WTC11 (cell line): ENCODE results near the gene MVP. TPM values are rescaled to one million over a fixed set of nuclear protein-coding genes. Genes with fewer than 3 reads are reported as not detected.

Source experiments
- AR ChIP-seq: fragments of 250-450 bp; sonication (Bioruptor Pico); IDR thresholded peaks from 2 replicates; pipeline ENCODE4 v1.9.0; 2021; ENCODE audit warnings: mild to moderate bottlenecking
- ATF6 ChIP-seq: sonication (generic); formaldehyde crosslinking; IDR thresholded peaks from 2 replicates; pipeline ENCODE4 v1.8.1; 2023; ENCODE audit warnings: mild to moderate bottlenecking, missing genetic modification reagents
- CBFB ChIP-seq: sonication (generic); formaldehyde crosslinking; IDR thresholded peaks from 2 replicates; pipeline ENCODE4 v1.8.1; 2022; ENCODE audit warnings: mild to moderate bottlenecking, low read depth, missing genetic modification reagents
- CREM ChIP-seq: sonication (generic); formaldehyde crosslinking; IDR thresholded peaks from 2 replicates; pipeline ENCODE4 v1.8.1; 2022; ENCODE audit warnings: mild to moderate bottlenecking, missing genetic modification reagents, moderate library complexity
- EMX1 ChIP-seq: fragments of 250-450 bp; sonication (Bioruptor Pico); IDR thresholded peaks from 2 replicates; pipeline ENCODE4 v1.8.0; 2021; ENCODE audit warnings: mild to moderate bottlenecking
- ETV6 ChIP-seq: sonication (generic); formaldehyde crosslinking; IDR thresholded peaks from 2 replicates; pipeline ENCODE4 v1.8.1; 2022; ENCODE audit warnings: mild to moderate bottlenecking, missing genetic modification reagents
- JAZF1 ChIP-seq: fragments of 250-450 bp; sonication (Bioruptor Pico); IDR thresholded peaks from 2 replicates; pipeline ENCODE4 v1.9.0; 2021; ENCODE audit warnings: moderate library complexity, mild to moderate bottlenecking, inconsistent platforms
- MXD4 ChIP-seq: fragments of 250-450 bp; sonication (Bioruptor Pico); IDR thresholded peaks from 2 replicates; pipeline ENCODE4 v1.8.0; 2021; ENCODE audit warnings: mild to moderate bottlenecking, moderate library complexity, borderline replicate concordance
- ZNF317 ChIP-seq: sonication (generic); formaldehyde crosslinking; IDR thresholded peaks from 2 replicates; pipeline ENCODE4 v1.8.1; 2023; ENCODE audit warnings: low read depth, mild to moderate bottlenecking, moderate library complexity, missing genetic modification reagents, borderline replicate concordance
- total RNA-seq: library from RNA; stranded (reverse); gene quantifications from 3 replicates; pipeline ENCODE4 v1.2.3, GENCODE V29; 2021
- TF ChIP-seq, protein P1 (sequence below): sonication (generic); formaldehyde crosslinking; IDR thresholded peaks from 2 replicates; pipeline ENCODE4 v1.8.0; 2023; ENCODE audit warnings: missing genetic modification reagents
- TF ChIP-seq, protein P2 (sequence below): sonication (generic); formaldehyde crosslinking; IDR thresholded peaks from 2 replicates; pipeline ENCODE4 v1.8.1; 2023; ENCODE audit warnings: mild to moderate bottlenecking, missing genetic modification reagents, moderate library complexity
- TF ChIP-seq, protein P3 (sequence below): sonication (generic); formaldehyde crosslinking; IDR thresholded peaks from 2 replicates; pipeline ENCODE4 v1.8.1; 2023; ENCODE audit warnings: mild to moderate bottlenecking, missing genetic modification reagents
- TF ChIP-seq, protein P4 (sequence below): sonication (generic); formaldehyde crosslinking; IDR thresholded peaks from 2 replicates; pipeline ENCODE4 v1.8.0; 2022; ENCODE audit warnings: missing genetic modification reagents

The MVP gene
- total RNA-seq, 1 experiment from 2014 or later = 10.8 TPM

DNA sequence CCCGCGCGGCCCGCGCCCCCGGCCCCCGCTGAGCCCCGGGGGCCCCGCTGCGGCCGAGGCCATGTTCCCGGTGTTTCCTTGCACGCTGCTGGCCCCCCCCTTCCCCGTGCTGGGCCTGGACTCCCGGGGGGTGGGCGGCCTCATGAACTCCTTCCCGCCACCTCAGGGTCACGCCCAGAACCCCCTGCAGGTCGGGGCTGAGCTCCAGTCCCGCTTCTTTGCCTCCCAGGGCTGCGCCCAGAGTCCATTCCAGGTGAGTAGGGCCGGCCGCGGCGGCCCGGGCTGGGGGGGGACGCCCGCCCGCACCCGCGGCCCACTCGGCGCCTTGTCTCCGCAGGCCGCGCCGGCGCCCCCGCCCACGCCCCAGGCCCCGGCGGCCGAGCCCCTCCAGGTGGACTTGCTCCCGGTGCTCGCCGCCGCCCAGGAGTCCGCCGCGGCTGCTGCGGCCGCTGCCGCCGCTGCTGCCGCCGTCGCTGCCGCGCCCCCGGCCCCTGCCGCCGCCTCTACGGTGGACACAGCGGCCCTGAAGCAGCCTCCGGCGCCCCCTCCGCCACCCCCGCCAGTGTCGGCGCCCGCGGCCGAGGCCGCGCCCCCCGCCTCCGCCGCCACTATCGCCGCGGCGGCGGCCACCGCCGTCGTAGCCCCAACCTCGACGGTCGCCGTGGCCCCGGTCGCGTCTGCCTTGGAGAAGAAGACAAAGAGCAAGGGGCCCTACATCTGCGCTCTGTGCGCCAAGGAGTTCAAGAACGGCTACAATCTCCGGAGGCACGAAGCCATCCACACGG is 13.4 kb upstream of the MVP start (continued):
- no peak for TF ChIP-seq AR
- no peak for TF ChIP-seq ZNF317
- TF ChIP-seq, protein P1, sequence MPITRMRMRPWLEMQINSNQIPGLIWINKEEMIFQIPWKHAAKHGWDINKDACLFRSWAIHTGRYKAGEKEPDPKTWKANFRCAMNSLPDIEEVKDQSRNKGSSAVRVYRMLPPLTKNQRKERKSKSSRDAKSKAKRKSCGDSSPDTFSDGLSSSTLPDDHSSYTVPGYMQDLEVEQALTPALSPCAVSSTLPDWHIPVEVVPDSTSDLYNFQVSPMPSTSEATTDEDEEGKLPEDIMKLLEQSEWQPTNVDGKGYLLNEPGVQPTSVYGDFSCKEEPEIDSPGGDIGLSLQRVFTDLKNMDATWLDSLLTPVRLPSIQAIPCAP (CRISPR knock-in tag) = no peak
- no peak for TF ChIP-seq ETV6 (CRISPR knock-in tag)
- TF ChIP-seq CBFB (CRISPR knock-in tag) = no peak
- no peak for TF ChIP-seq CREM (CRISPR knock-in tag)
- no peak for TF ChIP-seq MXD4
- TF ChIP-seq, protein P2, sequence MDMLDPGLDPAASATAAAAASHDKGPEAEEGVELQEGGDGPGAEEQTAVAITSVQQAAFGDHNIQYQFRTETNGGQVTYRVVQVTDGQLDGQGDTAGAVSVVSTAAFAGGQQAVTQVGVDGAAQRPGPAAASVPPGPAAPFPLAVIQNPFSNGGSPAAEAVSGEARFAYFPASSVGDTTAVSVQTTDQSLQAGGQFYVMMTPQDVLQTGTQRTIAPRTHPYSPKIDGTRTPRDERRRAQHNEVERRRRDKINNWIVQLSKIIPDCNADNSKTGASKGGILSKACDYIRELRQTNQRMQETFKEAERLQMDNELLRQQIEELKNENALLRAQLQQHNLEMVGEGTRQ (CRISPR knock-in tag) = no peak
- no peak for TF ChIP-seq ATF6 (CRISPR knock-in tag)
- no peak for TF ChIP-seq EMX1 (CRISPR knock-in tag)
- TF ChIP-seq, protein P3, sequence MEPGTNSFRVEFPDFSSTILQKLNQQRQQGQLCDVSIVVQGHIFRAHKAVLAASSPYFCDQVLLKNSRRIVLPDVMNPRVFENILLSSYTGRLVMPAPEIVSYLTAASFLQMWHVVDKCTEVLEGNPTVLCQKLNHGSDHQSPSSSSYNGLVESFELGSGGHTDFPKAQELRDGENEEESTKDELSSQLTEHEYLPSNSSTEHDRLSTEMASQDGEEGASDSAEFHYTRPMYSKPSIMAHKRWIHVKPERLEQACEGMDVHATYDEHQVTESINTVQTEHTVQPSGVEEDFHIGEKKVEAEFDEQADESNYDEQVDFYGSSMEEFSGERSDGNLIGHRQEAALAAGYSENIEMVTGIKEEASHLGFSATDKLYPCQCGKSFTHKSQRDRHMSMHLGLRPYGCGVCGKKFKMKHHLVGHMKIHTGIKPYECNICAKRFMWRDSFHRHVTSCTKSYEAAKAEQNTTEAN = no peak
- TF ChIP-seq JAZF1 = no peak
- TF ChIP-seq, protein P4, sequence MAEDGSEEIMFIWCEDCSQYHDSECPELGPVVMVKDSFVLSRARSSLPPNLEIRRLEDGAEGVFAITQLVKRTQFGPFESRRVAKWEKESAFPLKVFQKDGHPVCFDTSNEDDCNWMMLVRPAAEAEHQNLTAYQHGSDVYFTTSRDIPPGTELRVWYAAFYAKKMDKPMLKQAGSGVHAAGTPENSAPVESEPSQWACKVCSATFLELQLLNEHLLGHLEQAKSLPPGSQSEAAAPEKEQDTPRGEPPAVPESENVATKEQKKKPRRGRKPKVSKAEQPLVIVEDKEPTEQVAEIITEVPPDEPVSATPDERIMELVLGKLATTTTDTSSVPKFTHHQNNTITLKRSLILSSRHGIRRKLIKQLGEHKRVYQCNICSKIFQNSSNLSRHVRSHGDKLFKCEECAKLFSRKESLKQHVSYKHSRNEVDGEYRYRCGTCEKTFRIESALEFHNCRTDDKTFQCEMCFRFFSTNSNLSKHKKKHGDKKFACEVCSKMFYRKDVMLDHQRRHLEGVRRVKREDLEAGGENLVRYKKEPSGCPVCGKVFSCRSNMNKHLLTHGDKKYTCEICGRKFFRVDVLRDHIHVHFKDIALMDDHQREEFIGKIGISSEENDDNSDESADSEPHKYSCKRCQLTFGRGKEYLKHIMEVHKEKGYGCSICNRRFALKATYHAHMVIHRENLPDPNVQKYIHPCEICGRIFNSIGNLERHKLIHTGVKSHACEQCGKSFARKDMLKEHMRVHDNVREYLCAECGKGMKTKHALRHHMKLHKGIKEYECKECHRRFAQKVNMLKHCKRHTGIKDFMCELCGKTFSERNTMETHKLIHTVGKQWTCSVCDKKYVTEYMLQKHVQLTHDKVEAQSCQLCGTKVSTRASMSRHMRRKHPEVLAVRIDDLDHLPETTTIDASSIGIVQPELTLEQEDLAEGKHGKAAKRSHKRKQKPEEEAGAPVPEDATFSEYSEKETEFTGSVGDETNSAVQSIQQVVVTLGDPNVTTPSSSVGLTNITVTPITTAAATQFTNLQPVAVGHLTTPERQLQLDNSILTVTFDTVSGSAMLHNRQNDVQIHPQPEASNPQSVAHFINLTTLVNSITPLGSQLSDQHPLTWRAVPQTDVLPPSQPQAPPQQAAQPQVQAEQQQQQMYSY (CRISPR knock-in tag) = no peak
